Tibial nerve (tissue), 4 donors: Measurements from ENCODE around the gene TRIM59.

Experiments
- CTCF ChIP-seq, 5 experiments: fragments of 200-600 bp in 3 of 5; fragments of 450-650 bp in 2 of 5; sonication (generic) in 3 of 5; IDR thresholded peaks; one replicate each; pipeline ENCODE4 v1.5.1; 2016 to 2019; ENCODE audit warnings: antibody characterized with exemption in 5 of 5, mild to moderate bottlenecking in 3 of 5, moderate library complexity in 2 of 5
- EP300 ChIP-seq, 2 donors: sonication (generic); formaldehyde crosslinking; IDR thresholded peaks; one replicate each; pipeline ENCODE4 v1.6.1; 2017; ENCODE audit warnings: antibody characterized with exemption in 2 of 2, mild to moderate bottlenecking in 1 of 2
- POLR2A ChIP-seq, 2 donors: fragments of 450-650 bp; IDR thresholded peaks; one replicate each; pipeline ENCODE4 v1.6.1; 2017; ENCODE audit warnings: antibody characterized with exemption in 2 of 2, mild to moderate bottlenecking in 2 of 2, moderate library complexity in 2 of 2

- TF ChIP-seq CTCF (IDR thresholded peaks at IDR 0.05) (no peak), EP300 (IDR thresholded peaks at IDR 0.05) (no peak), POLR2A (IDR thresholded peaks at IDR 0.05) (no peak)
Observed at GRCh38 chr3:160481856-160482255, 32.3 kb upstream of the TRIM59 start.
